Astrocyte of the spinal cord (primary cell): ENCODE results near the gene GTF2A2.

Experiments used
- DNase-seq: peaks from one replicate; pipeline ENCODE4 v3.0.0; 2011; ENCODE audit warnings: low read depth, low spot score
- H3K4me3 ChIP-seq: 2 replicates; pipeline ENCODE4 v1.5.1; 2011; ENCODE audit warnings: low read depth, mild to moderate bottlenecking, low read length, moderate library complexity
- in situ Hi-C: cut with HindIII; loops from 2 replicates; pipeline ENCODE4 v1.10.0; 2017; ENCODE audit warnings: low sequenced_read_pairs
- TF ChIP-seq, protein P1 (sequence below): IDR thresholded peaks from 2 replicates; pipeline ENCODE4 v1.5.1; 2012; ENCODE audit warnings: low read depth, mild to moderate bottlenecking, low read length, inconsistent platforms

The GTF2A2 gene

DNA sequence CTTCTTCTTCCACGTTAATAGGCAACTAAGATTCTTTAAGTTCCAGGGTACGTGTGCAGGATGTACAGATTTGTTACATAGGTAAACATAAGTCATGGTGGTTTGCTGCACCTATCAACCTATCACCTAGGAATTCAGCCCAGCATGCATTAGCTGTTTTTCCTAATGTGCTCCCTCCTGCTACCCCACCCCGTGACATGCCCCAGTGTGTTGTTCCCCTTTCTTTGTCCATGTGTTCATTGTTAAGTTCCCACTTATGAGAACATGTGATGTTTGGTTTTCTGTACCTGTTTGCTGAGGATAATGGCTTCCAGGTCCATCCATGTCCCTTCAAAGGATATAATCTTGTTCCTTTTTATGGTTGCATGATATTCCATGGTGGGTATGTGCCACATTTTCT, 21.1 kb downstream of the GTF2A2 start:
- TF ChIP-seq, protein P1, sequence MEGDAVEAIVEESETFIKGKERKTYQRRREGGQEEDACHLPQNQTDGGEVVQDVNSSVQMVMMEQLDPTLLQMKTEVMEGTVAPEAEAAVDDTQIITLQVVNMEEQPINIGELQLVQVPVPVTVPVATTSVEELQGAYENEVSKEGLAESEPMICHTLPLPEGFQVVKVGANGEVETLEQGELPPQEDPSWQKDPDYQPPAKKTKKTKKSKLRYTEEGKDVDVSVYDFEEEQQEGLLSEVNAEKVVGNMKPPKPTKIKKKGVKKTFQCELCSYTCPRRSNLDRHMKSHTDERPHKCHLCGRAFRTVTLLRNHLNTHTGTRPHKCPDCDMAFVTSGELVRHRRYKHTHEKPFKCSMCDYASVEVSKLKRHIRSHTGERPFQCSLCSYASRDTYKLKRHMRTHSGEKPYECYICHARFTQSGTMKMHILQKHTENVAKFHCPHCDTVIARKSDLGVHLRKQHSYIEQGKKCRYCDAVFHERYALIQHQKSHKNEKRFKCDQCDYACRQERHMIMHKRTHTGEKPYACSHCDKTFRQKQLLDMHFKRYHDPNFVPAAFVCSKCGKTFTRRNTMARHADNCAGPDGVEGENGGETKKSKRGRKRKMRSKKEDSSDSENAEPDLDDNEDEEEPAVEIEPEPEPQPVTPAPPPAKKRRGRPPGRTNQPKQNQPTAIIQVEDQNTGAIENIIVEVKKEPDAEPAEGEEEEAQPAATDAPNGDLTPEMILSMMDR, result no peak
- in situ Hi-C loops, result no loop called here
- no peak for DNase-seq
- no peak overlapping the region for H3K4me3 ChIP-seq

DNA sequence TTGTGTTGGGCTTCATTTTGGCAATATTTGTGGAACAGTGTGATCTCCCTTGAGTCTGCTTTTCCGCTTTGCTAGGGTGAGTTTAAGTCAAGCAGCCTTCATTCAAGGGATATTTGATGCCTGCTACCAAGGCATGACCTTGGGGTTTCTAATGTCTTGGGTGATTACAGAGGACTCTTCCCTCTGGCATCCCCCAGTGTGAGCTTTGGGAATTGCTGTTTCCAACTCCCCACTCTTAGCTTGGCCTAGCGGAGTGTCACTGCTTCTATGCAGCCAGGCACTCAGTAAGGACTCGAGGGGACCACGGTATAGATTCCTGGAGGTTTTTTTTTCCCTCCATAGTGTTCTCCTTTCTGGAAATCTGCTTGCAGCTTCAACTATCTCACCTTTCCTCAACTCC, 24.6 kb downstream of the GTF2A2 start:
- TF ChIP-seq, protein P1, result peak; percentile 48
- H3K4me3 ChIP-seq, result no peak overlapping the region
- no peak for DNase-seq
- in situ Hi-C loops, result no loop called here

DNA sequence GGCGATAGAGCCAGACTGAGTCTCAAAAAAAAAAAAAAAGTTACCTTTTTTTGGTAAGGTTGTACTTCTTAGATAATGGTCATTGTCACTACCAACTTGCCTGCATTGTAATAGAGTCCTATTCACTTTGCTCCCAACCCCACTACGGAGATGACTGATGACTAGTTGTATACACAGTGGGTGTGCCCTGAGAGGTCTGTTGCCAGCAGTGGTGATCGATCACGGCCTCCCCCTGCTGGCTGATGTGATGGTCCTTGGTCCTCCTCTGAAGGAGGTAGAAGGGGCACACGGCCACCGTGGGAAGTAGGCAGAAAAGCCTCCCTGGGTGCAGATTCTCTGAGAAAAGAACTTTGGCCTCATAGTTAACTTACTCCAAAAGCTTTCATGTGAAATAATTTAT, 35.0 kb downstream of the GTF2A2 start:
- DNase-seq, result peak; percentile 36
- TF ChIP-seq, protein P1, result peak; percentile 57
- in situ Hi-C loops, result no loop called here
- no peak overlapping the region for H3K4me3 ChIP-seq

DNA sequence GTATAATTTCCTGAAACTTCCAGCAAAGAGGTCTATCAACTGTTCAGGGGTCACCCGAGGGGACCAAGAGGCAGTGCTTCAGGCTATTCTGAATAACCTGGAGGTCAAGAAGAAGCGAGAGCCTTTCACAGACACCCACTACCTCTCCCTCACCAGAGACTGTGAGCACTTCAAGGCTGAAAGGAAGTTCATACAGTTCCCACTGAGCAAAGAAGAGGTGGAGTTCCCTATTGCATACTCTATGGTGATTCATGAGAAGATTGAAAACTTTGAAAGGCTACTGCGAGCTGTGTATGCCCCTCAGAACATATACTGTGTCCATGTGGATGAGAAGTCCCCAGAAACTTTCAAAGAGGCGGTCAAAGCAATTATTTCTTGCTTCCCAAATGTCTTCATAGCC, 38.9 kb downstream of the GTF2A2 start:
- no peak for DNase-seq
- no peak overlapping the region for H3K4me3 ChIP-seq
- in situ Hi-C loops, result no loop called here
- TF ChIP-seq, protein P1, result no peak

DNA sequence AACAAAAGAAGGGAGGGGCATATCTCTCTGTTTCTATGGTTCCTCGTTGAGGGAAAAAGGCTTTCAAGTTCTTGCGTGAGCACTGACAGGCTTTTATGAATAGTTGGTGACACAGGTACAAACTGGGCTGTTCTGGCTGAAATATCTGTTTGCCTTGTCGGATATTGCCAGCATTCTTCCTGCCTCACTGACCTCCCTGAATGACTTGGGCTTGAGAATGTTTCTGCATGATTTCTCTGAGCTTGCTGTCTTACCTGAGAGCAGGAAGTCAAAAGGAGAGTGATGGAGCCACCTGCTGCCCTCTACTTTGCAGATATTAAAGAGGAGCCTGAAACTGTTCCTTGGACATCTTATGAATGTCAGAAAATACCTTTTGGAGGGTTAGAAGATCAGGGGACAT, 40.9 kb downstream of the GTF2A2 start:
- no peak overlapping the region for H3K4me3 ChIP-seq
- in situ Hi-C loops, result no loop called here
- DNase-seq, result no peak
- TF ChIP-seq, protein P1, result no peak

DNA sequence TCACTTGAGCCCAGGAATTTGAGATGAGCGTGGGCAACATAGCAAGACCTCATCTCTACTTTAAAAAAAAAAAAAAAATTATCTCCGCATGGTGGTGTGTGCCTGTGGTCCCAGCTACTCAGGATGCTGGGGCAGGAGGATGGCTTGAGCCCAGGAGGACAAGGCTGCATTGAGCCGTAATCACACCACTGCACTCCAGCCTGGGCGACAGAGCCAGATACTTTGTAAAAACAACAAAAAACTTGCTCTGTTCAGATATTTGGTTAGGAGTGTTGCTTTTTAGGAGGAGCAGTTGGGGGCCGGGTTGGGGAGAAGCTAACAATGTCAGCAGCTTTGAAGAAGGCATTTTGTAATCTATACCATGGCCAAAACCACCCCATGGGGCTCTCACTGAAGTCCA, 41.7 kb downstream of the GTF2A2 start:
- in situ Hi-C loops, result no loop called here
- DNase-seq, result no peak
- no peak overlapping the region for H3K4me3 ChIP-seq
- TF ChIP-seq, protein P1, result no peak

DNA sequence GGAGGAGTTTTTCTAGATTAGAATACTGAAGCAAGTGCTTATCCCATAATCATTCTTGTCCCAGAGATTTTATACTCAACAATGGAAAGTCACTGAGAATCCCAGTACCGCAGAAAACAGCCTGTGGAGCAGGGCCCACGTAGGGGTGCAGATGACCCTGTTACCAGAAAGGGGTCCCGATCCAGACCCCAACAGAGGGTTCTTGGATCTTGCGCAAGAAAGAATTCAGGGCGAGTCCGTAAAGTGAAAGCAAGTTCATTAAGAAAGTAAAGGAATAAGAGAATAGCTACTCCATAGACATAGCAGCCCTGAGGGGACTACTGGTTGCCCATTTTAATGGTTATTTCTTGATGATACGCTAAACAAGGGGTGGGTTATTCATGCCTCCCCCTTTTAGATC, 43.2 kb downstream of the GTF2A2 start:
- TF ChIP-seq, protein P1, result no peak
- no peak for DNase-seq
- no peak overlapping the region for H3K4me3 ChIP-seq
- in situ Hi-C loops, result no loop called here
